ENCODE data around the gene UBE2K.

UBE2K gene

GRCh38 chr4:39758176-39758575 is 60.2 kb downstream of the UBE2K start:
- TF ChIP-seq FOXM1 (IDR thresholded peaks at IDR 0.05; ENCODE audit: borderline replicate concordance, low read depth) (no peak), TEAD4 (IDR thresholded peaks at IDR 0.05) (no peak), EP300 (IDR thresholded peaks at IDR 0.05; ENCODE audit: borderline replicate concordance) (no peak), YY1 (IDR thresholded peaks at IDR 0.05; ENCODE audit: low read depth) (no peak)

- TF ChIP-seq MAX (IDR thresholded peaks at IDR 0.05): no peak
- no peak for TF ChIP-seq TCF12 (IDR thresholded peaks at IDR 0.05; ENCODE audit: low read depth)
- no peak for TF ChIP-seq TAF1 (IDR thresholded peaks at IDR 0.05; ENCODE audit: low read depth)
- no peak for TF ChIP-seq YY1 (IDR thresholded peaks at IDR 0.05; ENCODE audit: low read depth)
- TF ChIP-seq CREB1 (IDR thresholded peaks at IDR 0.05; ENCODE audit: low read depth): no peak
- no peak for TF ChIP-seq EP300 (IDR thresholded peaks at IDR 0.05; ENCODE audit: borderline replicate concordance)
- TF ChIP-seq TEAD4 (IDR thresholded peaks at IDR 0.05): no peak
- TF ChIP-seq USF1 (IDR thresholded peaks at IDR 0.05): no peak
Observed at GRCh38 chr4:39759569-39759968, 61.6 kb downstream of the UBE2K start.

GRCh38 chr4:39761005-39761667 is 63.2 kb downstream of the UBE2K start:
- no peak for TF ChIP-seq MAX (IDR thresholded peaks at IDR 0.05)
- no peak for TF ChIP-seq FOXM1 (IDR thresholded peaks at IDR 0.05; ENCODE audit: borderline replicate concordance, low read depth)
- TF ChIP-seq TAF1 (IDR thresholded peaks at IDR 0.05; ENCODE audit: low read depth): no peak
- no peak for TF ChIP-seq EP300 (IDR thresholded peaks at IDR 0.05; ENCODE audit: borderline replicate concordance)
- no peak for TF ChIP-seq NFIC (IDR thresholded peaks at IDR 0.05)
- no peak for TF ChIP-seq TEAD4 (IDR thresholded peaks at IDR 0.05)
- no peak for TF ChIP-seq REST (IDR thresholded peaks at IDR 0.05; ENCODE audit: low read depth)
- TF ChIP-seq CEBPB (IDR thresholded peaks at IDR 0.05): no peak
- TF ChIP-seq CREB1 (IDR thresholded peaks at IDR 0.05; ENCODE audit: low read depth): no peak
- no peak for TF ChIP-seq USF1 (IDR thresholded peaks at IDR 0.05)
- no peak for TF ChIP-seq YY1 (IDR thresholded peaks at IDR 0.05; ENCODE audit: low read depth)
- TF ChIP-seq EGR1 (IDR thresholded peaks at IDR 0.05): no peak

GRCh38 chr4:39763714-39764572 is 66.0 kb downstream of the UBE2K start:
- TF ChIP-seq ZBTB7A (IDR thresholded peaks at IDR 0.05; ENCODE audit: low read depth) (no peak), CEBPB (IDR thresholded peaks at IDR 0.05) (no peak), YY1 (IDR thresholded peaks at IDR 0.05; ENCODE audit: low read depth) (no peak), MAX (IDR thresholded peaks at IDR 0.05) (no peak), NFIC (IDR thresholded peaks at IDR 0.05) (no peak), TEAD4 (IDR thresholded peaks at IDR 0.05) (no peak), EP300 (IDR thresholded peaks at IDR 0.05; ENCODE audit: borderline replicate concordance) (no peak), EGR1 (IDR thresholded peaks at IDR 0.05) (no peak), REST (IDR thresholded peaks at IDR 0.05; ENCODE audit: low read depth) (no peak), CREB1 (IDR thresholded peaks at IDR 0.05; ENCODE audit: low read depth) (no peak), USF1 (IDR thresholded peaks at IDR 0.05) (no peak), TCF12 (IDR thresholded peaks at IDR 0.05; ENCODE audit: low read depth) (no peak), TAF1 (IDR thresholded peaks at IDR 0.05; ENCODE audit: low read depth) (no peak), RAD21 (IDR thresholded peaks at IDR 0.05; ENCODE audit: low read depth) (no peak), FOXM1 (IDR thresholded peaks at IDR 0.05; ENCODE audit: borderline replicate concordance, low read depth) (no peak)

- TF ChIP-seq FOXM1 (IDR thresholded peaks at IDR 0.05; ENCODE audit: borderline replicate concordance, low read depth): no peak
- TF ChIP-seq YY1 (IDR thresholded peaks at IDR 0.05; ENCODE audit: low read depth): no peak
- TF ChIP-seq CEBPB (IDR thresholded peaks at IDR 0.05): no peak
- no peak for TF ChIP-seq NFIC (IDR thresholded peaks at IDR 0.05)
- no peak for TF ChIP-seq MAX (IDR thresholded peaks at IDR 0.05)
- no peak for TF ChIP-seq TCF12 (IDR thresholded peaks at IDR 0.05; ENCODE audit: low read depth)
Observed at GRCh38 chr4:39770005-39770404, 72.1 kb downstream of the UBE2K start.
